Colon (tissue), 2 donors: Measurements from ENCODE around the gene CEP135.
"Not testable (repeated sequence)": the region's sequence is repeated elsewhere in the genome, so short reads cannot be mapped to it uniquely, and the experiment has no call there.

Experiments used
- FAIRE-seq: peaks from 2 replicates; lab custom pipeline; 2012; peaks lifted over from hg19 to GRCh38; lab: Jason Lieb, UNC
- donor health status: control.
- donor health status: control.

Gene CEP135

GRCh38 chr4:55947254-55947882 lies 1.4 kb upstream of the CEP135 start:
- FAIRE-seq, result no peak

- FAIRE-seq, result no peak
Measured at GRCh38 chr4:55947912-55948725, 626 bp upstream of the CEP135 start.

GRCh38 chr4:55949482-55949802 lies 697 bp downstream of the CEP135 start:
- FAIRE-seq, result no peak

- FAIRE-seq, result no peak
Measured at GRCh38 chr4:55951191-55951922, 2.6 kb downstream of the CEP135 start.

GRCh38 chr4:55955710-55956109 lies 7.0 kb downstream of the CEP135 start:
- FAIRE-seq, result no peak

GRCh38 chr4:55959655-55960054 lies 10.9 kb downstream of the CEP135 start:
- no peak for FAIRE-seq

GRCh38 chr4:55964046-55964445 lies 15.3 kb downstream of the CEP135 start:
- FAIRE-seq, result no peak

GRCh38 chr4:55965585-55965984 lies 16.8 kb downstream of the CEP135 start:
- FAIRE-seq, result no peak

GRCh38 chr4:55966324-55966723 lies 17.6 kb downstream of the CEP135 start:
- FAIRE-seq, result not testable (repeated sequence)

GRCh38 chr4:55967376-55967775 lies 18.6 kb downstream of the CEP135 start:
- FAIRE-seq, result no peak

GRCh38 chr4:55973650-55974049 lies 24.9 kb downstream of the CEP135 start:
- FAIRE-seq, result no peak

GRCh38 chr4:55977811-55978210 lies 29.1 kb downstream of the CEP135 start:
- FAIRE-seq, result no peak

- FAIRE-seq, result no peak
Measured at GRCh38 chr4:55979562-55979961, 30.8 kb downstream of the CEP135 start.

GRCh38 chr4:55980725-55981124 lies 32.0 kb downstream of the CEP135 start:
- no peak for FAIRE-seq

- no peak for FAIRE-seq
Measured at GRCh38 chr4:55982976-55983375, 34.2 kb downstream of the CEP135 start.

- FAIRE-seq, result no peak
Measured at GRCh38 chr4:55989766-55990165, 41.0 kb downstream of the CEP135 start.

- FAIRE-seq, result no peak
Measured at GRCh38 chr4:55993994-55994663, 45.4 kb downstream of the CEP135 start.

- no peak for FAIRE-seq
Measured at GRCh38 chr4:55996646-55997045, 47.9 kb downstream of the CEP135 start.

- FAIRE-seq, result no peak
Measured at GRCh38 chr4:56003606-56004005, 54.9 kb downstream of the CEP135 start.

- no peak for FAIRE-seq
Measured at GRCh38 chr4:56004235-56004634, 55.5 kb downstream of the CEP135 start.

GRCh38 chr4:56007154-56007553 lies 58.4 kb downstream of the CEP135 start:
- no peak for FAIRE-seq

GRCh38 chr4:56008206-56008605 lies 59.5 kb downstream of the CEP135 start:
- no peak for FAIRE-seq

- FAIRE-seq, result no peak
Measured at GRCh38 chr4:56026596-56026995, 77.9 kb downstream of the CEP135 start.
